Gastrocnemius medialis (tissue), 4 donors: Measurements from ENCODE around the gene MEMO1. TPM values are rescaled to one million over a fixed set of nuclear protein-coding genes. Genes with fewer than 3 reads are reported as not detected.

Experiments
- ATAC-seq, 2 donors: fragments of 150-250 bp; one replicate each; pipeline ENCODE4 v1.9.1; 2016
- DNase-seq, 2 donors: peaks; one replicate each; pipeline ENCODE4 v3.0.0-alpha.2; 2019
- H3K27ac ChIP-seq, 4 donors: fragments of 200-600 bp; sonication (generic); 1 replicate in 1 of 4; 2 replicates in 3 of 4; pipeline ENCODE4 v1.5.1; 2016 to 2018; ENCODE audit warnings: mild to moderate bottlenecking in 2 of 4, moderate library complexity in 1 of 4
- H3K27me3 ChIP-seq, 3 donors: fragments of 200-600 bp; sonication (generic) in 2 of 3; 1 replicate in 1 of 3; 2 replicates in 2 of 3; pipeline versions ENCODE4 v1.5.1 to v1.6.0; 2016 to 2019; ENCODE audit warnings: mild to moderate bottlenecking in 1 of 3, moderate library complexity in 1 of 3
- H3K36me3 ChIP-seq, 2 donors: fragments of 200-600 bp; sonication (generic) in 1 of 2; one replicate each; pipeline ENCODE4 v1.5.1; 2017 to 2018
- H3K4me1 ChIP-seq, 2 donors: fragments of 200-600 bp; sonication (generic) in 1 of 2; one replicate each; pipeline ENCODE4 v1.5.1; 2016 to 2017; ENCODE audit warnings: mild to moderate bottlenecking in 2 of 2
- H3K4me3 ChIP-seq, 4 donors: fragments of 200-600 bp; sonication (generic) in 3 of 4; 1 replicate in 1 of 4; 2 replicates in 3 of 4; pipeline ENCODE4 v1.5.1; 2016 to 2019; ENCODE audit warnings: mild to moderate bottlenecking in 2 of 4
- H3K9me3 ChIP-seq, 3 donors: fragments of 200-600 bp; sonication (generic) in 2 of 3; 1 replicate in 1 of 3; 2 replicates in 2 of 3; pipeline ENCODE4 v1.5.1; 2016 to 2019
- POLR2A ChIP-seq, 2 donors: fragments of 450-650 bp; IDR thresholded peaks; one replicate each; pipeline ENCODE4 v1.6.1; 2017; ENCODE audit warnings: antibody characterized with exemption in 2 of 2, mild to moderate bottlenecking in 2 of 2, moderate library complexity in 2 of 2
- in situ Hi-C, 4 donors: fragments of 200-750 bp; cut with MboI; loops; one replicate each; pipeline versions ENCODE4 v1.15.0 to v1.8.0; 2017; ENCODE audit warnings: low sequenced_read_pairs in 4 of 4
- intact Hi-C: fragments of 100-400 bp; cut with DNase I; formaldehyde crosslinking; loops from one replicate; pipeline ENCODE4 v1.15.1; 2023; ENCODE audit warnings: low total_unique reads
- total RNA-seq, 4 donors: library from RNA; depleted of rRNA; stranded (reverse); fragments of >200 nt; gene quantifications; one replicate each; pipeline versions ENCODE4 v1.1.0 to v1.2.3, GENCODE V29; 2016
- TF ChIP-seq, protein P1 (sequence below), 5 experiments: fragments of 450-650 bp in 3 of 5; fragments of 200-600 bp in 2 of 5; sonication (generic) in 2 of 5; IDR thresholded peaks in 4 of 5; conservative IDR thresholded peaks in 1 of 5; 1 replicate in 4 of 5; 2 replicates in 1 of 5; pipeline ENCODE4 v1.5.1; 2016 to 2019; ENCODE audit warnings: antibody characterized with exemption in 5 of 5, mild to moderate bottlenecking in 3 of 5, moderate library complexity in 3 of 5

Gene MEMO1
- total RNA-seq, 4 donors from 2014 or later: 32.2 to 75.0 (median 50.0) TPM

DNA sequence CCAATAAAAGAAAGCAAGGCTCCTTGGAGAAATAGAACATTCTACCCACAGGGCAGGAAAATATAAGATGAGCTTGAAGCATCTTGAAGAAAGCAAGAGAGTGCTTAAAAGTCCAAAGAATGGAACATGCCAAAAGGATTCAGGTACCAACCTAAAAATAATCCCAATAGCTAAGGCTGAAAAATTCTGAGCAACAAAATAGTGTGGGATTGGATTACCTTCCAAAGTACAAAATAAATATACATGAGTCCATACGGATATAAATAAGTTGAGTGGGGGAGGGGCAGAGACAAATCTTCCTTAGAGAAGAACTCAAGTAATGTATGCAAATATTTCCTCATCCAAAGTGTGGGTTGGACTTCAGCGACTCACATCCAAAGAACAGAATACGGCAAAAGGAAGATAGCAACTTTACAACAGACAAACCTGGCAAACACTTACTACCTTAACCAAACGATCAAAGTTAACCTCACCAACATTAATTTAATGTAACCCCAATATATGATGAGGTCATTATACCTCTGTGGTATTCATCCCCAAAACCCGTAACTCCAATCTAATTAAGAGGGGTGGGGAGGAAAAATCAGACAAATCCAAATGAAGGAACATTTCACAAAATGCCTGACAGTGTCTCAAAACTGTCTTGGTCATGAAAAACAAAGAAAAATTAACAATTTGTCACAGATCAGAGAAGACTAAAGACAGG is 26.9 kb downstream of the MEMO1 start:
- Histone ChIP-seq H3K27ac (peak overlapping the region; percentile 70 to 81 (median 73)), H3K27me3 (no peaks in the 10 kb centered on the region), H3K36me3 (no peaks in the 10 kb centered on the region), H3K4me3 (no peak overlapping the region), H3K4me1 (peaks cover 42 to 60% of the 10 kb centered on the region in 2 donors), H3K9me3 (no peaks in the 10 kb centered on the region)
- TF ChIP-seq, protein P1, sequence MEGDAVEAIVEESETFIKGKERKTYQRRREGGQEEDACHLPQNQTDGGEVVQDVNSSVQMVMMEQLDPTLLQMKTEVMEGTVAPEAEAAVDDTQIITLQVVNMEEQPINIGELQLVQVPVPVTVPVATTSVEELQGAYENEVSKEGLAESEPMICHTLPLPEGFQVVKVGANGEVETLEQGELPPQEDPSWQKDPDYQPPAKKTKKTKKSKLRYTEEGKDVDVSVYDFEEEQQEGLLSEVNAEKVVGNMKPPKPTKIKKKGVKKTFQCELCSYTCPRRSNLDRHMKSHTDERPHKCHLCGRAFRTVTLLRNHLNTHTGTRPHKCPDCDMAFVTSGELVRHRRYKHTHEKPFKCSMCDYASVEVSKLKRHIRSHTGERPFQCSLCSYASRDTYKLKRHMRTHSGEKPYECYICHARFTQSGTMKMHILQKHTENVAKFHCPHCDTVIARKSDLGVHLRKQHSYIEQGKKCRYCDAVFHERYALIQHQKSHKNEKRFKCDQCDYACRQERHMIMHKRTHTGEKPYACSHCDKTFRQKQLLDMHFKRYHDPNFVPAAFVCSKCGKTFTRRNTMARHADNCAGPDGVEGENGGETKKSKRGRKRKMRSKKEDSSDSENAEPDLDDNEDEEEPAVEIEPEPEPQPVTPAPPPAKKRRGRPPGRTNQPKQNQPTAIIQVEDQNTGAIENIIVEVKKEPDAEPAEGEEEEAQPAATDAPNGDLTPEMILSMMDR (IDR thresholded peaks at IDR 0.05 in 4 of 5, conservative IDR thresholded peaks at IDR 0.05 in 1 of 5): no peak
- TF ChIP-seq POLR2A (IDR thresholded peaks at IDR 0.05): no peak
- in situ Hi-C loops: no loop called here
- DNase-seq: peak in 1 of 2 donors; percentile 13
- peak; percentile 84 to 87 for ATAC-seq
- intact Hi-C loops: loop anchor here (2.0 kb wide), 1 partner anchor 25 kb away; no protein-coding TSS in a partner anchor

DNA sequence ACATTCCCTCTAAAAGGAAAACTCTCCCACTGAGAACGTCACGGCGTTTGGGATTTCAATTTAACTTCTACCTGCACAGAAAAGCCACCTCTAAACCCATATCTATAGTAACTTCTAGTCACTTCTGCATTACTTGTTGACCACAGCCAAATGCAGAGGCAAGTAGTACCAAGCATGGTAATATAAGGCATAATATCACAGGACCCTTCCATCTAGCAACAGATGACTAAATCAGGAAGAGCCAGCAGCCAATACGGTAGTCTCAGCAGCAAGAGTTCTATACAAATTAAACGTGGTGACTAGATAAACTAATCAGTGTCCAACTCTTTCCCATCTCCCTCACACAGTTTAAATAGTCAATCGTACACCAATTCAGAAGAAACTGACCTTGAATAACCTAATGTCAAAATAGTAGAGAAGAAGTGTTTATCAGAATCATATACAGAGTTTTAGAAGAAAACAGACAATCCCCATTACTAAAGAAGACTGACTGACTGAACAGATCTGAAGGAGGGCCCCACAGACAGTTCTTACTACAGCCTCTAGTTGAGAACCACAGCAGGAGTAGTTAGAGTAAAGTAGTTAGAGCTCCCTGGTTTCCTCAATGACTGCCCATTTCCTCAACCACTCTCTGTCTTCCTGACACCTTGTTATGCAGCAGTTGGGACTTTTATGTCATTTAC is 30.0 kb downstream of the MEMO1 start:
- ATAC-seq: peak; percentile 64 to 72
- Histone ChIP-seq H3K4me3 (no peak overlapping the region), H3K27ac (peak overlapping the region; percentile 44 to 62 (median 52))

DNA sequence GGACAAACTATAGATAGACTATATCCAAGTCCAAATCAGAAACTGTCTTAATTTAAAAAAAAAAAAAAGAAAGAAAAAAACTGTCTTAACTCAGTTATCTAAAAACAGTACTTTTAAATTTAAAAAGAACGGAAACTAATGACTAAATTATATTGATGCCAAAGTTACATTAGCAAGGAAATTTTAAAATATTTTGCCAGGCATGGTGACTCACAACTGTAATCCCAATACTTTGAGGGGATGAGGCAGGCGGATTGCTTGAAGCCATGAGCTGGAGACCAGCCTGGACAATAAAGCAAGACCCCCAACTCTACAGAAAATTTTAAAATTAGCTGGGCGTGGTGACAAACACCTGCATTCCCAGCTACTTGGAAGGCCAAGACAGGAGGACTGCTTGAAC is 30.9 kb downstream of the MEMO1 start:
- intact Hi-C loops: no loop called here
- H3K27me3 ChIP-seq: no peaks in the 10 kb centered on the region
- ATAC-seq: no peak

More for the DNA sequence above, 30.0 kb downstream of the MEMO1 start:
- in situ Hi-C loops: no loop called here
- DNase-seq: no peak
- Histone ChIP-seq H3K27me3 (no peaks in the 10 kb centered on the region), H3K4me1 (peaks cover 34 to 42% of the 10 kb centered on the region in 2 donors), H3K9me3 (no peaks in the 10 kb centered on the region), H3K36me3 (no peaks in the 10 kb centered on the region)
- intact Hi-C loops: no loop called here
- no peak for TF ChIP-seq POLR2A (IDR thresholded peaks at IDR 0.05)
- TF ChIP-seq, protein P1 (IDR thresholded peaks at IDR 0.05 in 4 of 5, conservative IDR thresholded peaks at IDR 0.05 in 1 of 5): no peak

DNA sequence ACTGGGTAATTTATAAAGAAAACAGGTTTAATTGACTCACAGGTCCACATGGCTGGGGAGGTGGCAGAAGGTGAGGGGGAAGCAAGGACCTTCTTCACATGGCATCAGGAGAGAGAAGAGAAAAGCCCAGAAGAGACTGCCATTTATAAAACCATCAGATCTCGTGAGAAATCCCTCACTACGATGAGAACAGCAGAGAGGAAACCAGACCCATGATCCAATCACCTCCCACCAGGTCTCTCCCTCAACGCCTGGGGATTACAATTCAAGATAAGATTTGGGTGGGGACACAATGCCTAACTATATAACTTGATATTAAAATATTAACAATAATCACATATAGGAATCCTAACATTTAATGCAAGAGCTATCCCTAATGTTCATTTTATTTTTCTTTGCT is 31.8 kb downstream of the MEMO1 start:
- no peak for DNase-seq
- H3K4me3 ChIP-seq: no peak overlapping the region
- no peaks in the 10 kb centered on the region for H3K27me3 ChIP-seq
- H3K9me3 ChIP-seq: no peaks in the 10 kb centered on the region
- ATAC-seq: no peak
- in situ Hi-C loops (no loop called here), intact Hi-C loops (no loop called here)
- no peak overlapping the region for H3K27ac ChIP-seq
- TF ChIP-seq, protein P1 (IDR thresholded peaks at IDR 0.05 in 4 of 5, conservative IDR thresholded peaks at IDR 0.05 in 1 of 5): no peak
- TF ChIP-seq POLR2A (IDR thresholded peaks at IDR 0.05): no peak
- H3K36me3 ChIP-seq: no peaks in the 10 kb centered on the region
- H3K4me1 ChIP-seq: peaks cover 33 to 38% of the 10 kb centered on the region in 2 donors

More for the DNA sequence above, 30.9 kb downstream of the MEMO1 start:
- Histone ChIP-seq H3K36me3 (no peaks in the 10 kb centered on the region), H3K4me1 (peaks cover 34 to 42% of the 10 kb centered on the region in 2 donors), H3K9me3 (no peaks in the 10 kb centered on the region), H3K4me3 (no peak overlapping the region), H3K27ac (no peak overlapping the region)
- DNase-seq: no peak
- in situ Hi-C loops: no loop called here
- TF ChIP-seq, protein P1 (IDR thresholded peaks at IDR 0.05 in 4 of 5, conservative IDR thresholded peaks at IDR 0.05 in 1 of 5): no peak
- no peak for TF ChIP-seq POLR2A (IDR thresholded peaks at IDR 0.05)
